ENCODE measurements around the gene JAKMIP3.

- TF ChIP-seq CTCF (IDR thresholded peaks at IDR 0.05; ENCODE audit: insufficient read depth, low read length, poor library complexity, severe bottlenecking) = no peak
- no peak for TF ChIP-seq EZH2phosphoT487 (conservative IDR thresholded peaks at IDR 0.05; ENCODE audit: low read length)
These were observed 4.1 kb downstream of the JAKMIP3 start for GRCh38 chr10:132069849-132070182.
